ENCODE results near the gene FZD1.

DNA sequence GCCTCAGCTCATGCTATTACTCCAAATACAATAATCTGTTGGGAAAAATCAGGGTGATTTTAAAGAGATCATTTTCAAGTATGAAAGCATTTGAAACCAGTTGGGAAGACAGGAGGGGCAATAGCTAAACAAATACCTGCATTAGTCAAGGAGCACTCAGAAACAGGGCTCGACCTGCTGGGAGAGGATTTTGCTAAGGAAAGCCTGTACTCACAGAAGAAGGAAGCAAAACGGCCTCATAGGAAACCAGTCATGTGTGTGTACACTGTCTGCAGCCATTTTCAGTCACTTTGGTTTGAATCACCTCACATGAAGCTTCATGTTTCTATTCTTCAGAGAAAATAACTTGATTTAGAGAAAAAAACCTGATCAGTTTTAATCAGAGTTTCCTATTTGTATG is 38.6 kb downstream of the FZD1 start:
- TF ChIP-seq CTCF (conservative IDR thresholded peaks at IDR 0.05 in 1 of 2, IDR thresholded peaks at IDR 0.05 in 1 of 2; ENCODE audit: low read depth in 1 of 2, low read length in 2 of 2) (no peak), EZH2 (IDR thresholded peaks at IDR 0.05; ENCODE audit: low read length, missing control alignments) (no peak)

Measured in fibroblast of lung (primary cell).